ENCODE measurements around the gene MRPL44. TPM values are rescaled to one million over a fixed set of nuclear protein-coding genes. Genes with fewer than 3 reads are reported as not detected.

The MRPL44 gene
- total RNA-seq, 2 donors from 2014 or later: 40.8 to 49.4 TPM

DNA sequence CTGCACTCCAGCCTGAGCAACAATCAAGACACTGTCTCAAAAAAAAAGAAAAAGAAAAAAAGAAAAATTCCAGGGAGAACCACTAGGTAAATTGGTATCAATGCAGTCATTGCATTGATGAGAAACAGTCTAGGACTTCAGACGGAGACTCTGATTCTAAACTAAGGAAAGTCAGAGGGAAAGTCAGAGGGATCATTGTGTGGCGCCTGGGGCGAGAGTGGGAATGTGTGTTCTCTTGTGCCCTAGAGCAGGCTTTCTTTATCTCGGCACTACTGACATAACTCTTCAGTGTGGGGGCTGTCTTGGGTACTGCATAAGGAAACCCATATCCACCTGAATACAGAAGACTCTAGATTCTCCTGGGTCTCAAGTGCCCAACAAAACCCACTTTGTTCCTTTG, 57.1 kb downstream of the MRPL44 start:
- peaks cover 7% of the 10 kb centered on the region for H3K4me1 ChIP-seq
- no peaks in the 10 kb centered on the region for H3K9me3 ChIP-seq
- H3K27ac ChIP-seq: no peak overlapping the region
- no peaks in the 10 kb centered on the region for H3K27me3 ChIP-seq
- no peak for DNase-seq
- intact Hi-C loops (cut with DNase I): no loop called here
- H3K9ac ChIP-seq (ENCODE audit: low read depth in 2 of 2, low read length in 2 of 2): no peak overlapping the region
- H3K4me3 ChIP-seq: no peak overlapping the region
- H3K36me3 ChIP-seq: no peaks in the 10 kb centered on the region
- TF ChIP-seq, protein P1, sequence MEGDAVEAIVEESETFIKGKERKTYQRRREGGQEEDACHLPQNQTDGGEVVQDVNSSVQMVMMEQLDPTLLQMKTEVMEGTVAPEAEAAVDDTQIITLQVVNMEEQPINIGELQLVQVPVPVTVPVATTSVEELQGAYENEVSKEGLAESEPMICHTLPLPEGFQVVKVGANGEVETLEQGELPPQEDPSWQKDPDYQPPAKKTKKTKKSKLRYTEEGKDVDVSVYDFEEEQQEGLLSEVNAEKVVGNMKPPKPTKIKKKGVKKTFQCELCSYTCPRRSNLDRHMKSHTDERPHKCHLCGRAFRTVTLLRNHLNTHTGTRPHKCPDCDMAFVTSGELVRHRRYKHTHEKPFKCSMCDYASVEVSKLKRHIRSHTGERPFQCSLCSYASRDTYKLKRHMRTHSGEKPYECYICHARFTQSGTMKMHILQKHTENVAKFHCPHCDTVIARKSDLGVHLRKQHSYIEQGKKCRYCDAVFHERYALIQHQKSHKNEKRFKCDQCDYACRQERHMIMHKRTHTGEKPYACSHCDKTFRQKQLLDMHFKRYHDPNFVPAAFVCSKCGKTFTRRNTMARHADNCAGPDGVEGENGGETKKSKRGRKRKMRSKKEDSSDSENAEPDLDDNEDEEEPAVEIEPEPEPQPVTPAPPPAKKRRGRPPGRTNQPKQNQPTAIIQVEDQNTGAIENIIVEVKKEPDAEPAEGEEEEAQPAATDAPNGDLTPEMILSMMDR (IDR thresholded peaks at IDR 0.05): no peak

DNA sequence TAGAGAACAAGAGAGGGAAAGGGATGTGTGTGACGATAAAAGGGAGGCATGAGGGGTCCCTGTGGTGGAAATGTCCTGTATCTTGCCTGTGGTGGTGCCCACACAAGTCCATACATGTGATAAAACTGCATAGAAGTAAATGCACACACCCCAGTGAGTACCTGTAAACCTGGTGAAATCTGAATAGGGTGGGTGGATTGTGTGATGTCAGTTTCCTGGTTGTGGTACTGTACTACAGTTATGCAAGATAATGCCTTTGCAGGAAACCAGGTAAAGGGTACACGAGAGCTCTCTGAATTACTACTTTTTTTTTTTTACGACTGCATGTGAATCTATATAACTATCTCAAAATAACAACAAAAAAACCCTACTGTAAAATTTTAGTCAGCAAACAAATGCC, 59.7 kb downstream of the MRPL44 start:
- Histone ChIP-seq H3K4me3 (no peak overlapping the region), H3K27ac (no peak overlapping the region), H3K9me3 (no peaks in the 10 kb centered on the region), H3K9ac (ENCODE audit: low read depth in 2 of 2, low read length in 2 of 2) (no peak overlapping the region), H3K4me1 (no peaks in the 10 kb centered on the region), H3K27me3 (no peaks in the 10 kb centered on the region), H3K36me3 (no peaks in the 10 kb centered on the region)
- TF ChIP-seq, protein P1 (IDR thresholded peaks at IDR 0.05): no peak
- intact Hi-C loops (cut with DNase I): no loop called here
- no peak for DNase-seq

Other genes with a start within 250 kb of the MRPL44 start
- gene AP1S3, start 119.9 kb upstream of the MRPL44 start, total RNA-seq: 10 to 100 TPM in 1 of 2 donors, 1 to 10 TPM in 1; 8.8 to 12.0 TPM
- gene WDFY1, start 12.1 kb upstream of the MRPL44 start, total RNA-seq: 10 to 100 TPM; 50.0 to 63.5 TPM
- 10 to 100 TPM; 13.6 to 19.2 TPM for gene SERPINE2, start 81.8 kb downstream of the MRPL44 start, total RNA-seq